LoVo (cell line): ENCODE results near the gene C1orf74.

Source experiments
- DNase-seq: peaks from one replicate; pipeline ENCODE4 v3.0.0-alpha.2; 2016; ENCODE audit warnings: low spot score

C1orf74 gene

DNA sequence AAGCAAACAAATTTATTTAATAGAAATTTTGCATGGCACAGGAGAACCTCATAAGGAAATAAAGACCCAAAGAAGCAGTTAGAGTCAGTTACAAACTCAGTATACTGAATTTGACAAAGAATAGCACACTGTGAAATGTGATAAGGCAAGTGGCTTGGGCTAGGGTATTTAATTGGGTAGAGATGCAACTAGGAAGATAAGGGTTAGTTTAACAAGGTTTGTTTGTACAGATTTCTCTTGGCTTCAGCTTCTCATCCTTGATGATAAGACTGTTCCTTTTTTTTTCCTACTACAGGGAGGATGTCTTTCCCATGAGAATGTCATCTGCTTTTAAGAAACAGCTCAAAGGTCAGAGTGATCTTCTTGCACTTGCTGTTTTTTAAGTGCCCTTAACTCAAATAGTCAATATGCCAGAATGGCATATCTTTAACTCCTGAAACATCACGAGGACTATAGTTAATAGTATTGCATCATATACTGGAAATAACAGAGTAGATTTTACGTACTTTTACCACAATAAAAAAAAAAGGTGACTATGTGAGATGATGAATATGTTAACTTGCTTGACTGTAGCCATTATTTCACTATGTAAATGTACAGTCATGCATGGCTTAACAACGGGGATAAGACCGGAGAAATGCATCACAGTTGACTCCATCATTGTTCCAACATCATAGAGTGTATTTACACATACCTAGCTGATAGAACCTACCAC, 37.8 kb downstream of the C1orf74 start:
- DNase-seq: no peak

DNA sequence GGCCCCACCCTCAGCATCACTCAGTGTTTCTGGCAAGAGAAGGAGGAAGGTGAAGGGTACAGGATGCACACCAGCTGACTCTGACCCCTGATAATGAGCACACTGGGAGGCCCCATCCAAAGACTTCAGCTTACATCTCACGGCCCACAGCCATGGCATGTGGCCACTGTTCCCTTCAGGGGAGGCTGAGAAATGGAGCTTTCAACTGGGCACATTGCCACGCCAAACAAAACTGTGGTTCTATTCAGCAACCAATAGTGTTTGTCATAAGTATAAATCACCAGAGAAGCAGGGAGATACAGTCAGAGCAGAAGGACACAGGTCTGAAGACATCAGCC, 41.2 kb downstream of the C1orf74 start:
- DNase-seq: no peak

DNA sequence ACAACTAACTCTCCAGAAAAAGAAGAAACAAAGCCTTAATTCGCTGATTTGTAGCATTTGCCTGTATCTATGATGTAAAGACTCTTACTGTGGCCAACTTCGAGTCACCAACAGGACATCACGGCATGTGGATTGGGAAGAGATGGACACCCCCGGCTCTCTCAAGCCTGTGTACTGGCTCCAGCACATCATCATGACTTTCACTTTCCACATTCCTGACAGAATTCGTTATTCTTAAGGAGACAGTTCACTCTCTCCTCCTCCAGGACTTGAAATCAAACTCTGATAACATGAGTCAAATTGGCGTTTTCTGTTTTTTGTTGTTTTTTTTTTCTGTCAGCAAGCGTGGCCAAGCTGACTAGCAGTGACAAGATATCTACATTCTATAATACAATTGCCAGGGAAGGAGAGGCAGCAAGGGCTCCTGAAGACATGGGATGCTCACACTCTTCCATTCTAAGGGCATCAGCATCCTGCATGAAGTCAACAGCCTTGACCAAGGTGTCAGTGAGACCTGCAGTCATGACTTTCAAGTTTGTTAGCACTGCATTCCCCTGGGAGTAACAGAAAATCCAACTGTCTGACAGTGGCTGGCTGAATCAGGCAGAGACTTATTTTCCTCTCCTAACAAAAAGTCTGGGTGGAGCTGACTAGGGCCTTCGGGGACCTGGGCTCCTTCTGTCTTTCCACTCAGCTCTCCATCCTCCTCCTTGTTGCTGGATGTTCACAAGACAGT, 41.8 kb downstream of the C1orf74 start:
- DNase-seq: no peak

DNA sequence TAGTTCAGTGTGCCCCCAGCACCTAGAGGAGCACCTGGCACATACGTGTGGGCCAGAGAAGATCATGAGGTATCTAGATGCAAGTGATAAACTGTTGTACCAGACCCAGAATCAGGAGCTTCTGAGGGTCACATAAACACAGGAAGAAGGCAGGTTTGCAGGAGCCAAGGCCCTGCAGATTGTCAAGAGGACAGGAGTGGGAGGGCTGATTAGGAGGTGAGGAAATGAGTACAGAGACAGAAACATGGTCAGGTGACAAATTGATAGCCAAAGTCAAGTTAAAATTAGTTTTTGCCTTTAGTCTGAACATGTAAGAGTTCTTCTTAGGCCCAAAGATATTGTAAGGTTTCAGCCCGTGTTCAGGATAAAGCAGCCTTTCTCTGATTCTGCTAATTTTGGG, 42.5 kb downstream of the C1orf74 start:
- no peak for DNase-seq

DNA sequence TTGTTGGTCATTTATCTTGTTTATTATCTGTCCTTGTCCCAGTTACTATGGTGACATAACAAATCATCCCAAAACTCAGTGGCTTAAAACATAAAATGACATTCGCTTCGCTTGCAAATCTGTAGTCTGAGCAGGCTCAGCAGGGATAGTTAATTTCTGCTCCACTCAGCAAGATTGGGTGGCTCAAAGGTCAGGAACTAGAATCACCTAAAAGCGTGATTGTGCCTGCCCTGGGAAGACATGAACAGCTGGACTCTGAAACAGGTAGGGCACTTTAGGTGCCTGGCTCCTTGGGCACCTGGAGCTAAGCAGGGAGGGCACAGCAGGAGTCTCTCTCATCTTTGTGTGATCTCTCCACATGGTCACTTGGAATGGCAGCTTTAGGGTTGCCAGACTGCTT, 43.2 kb downstream of the C1orf74 start:
- no peak for DNase-seq

DNA sequence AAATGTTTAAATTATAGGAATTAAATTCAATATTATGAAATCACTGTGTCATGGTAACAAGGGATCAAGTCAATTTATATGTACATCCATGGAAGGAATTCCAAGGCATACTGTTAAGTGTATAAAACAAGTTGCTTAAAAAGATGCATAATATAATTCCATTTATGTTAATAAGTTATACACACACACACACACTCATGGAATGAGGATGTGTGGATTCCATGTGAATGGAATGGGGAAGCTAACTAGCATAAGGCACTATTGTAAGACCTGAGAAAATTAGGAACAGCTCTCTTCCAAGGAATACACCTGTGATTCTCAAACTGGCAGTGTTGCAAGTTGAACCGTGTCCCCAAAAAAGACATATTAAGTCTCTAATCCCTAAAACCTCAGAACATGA, 46.1 kb downstream of the C1orf74 start:
- no peak for DNase-seq

DNA sequence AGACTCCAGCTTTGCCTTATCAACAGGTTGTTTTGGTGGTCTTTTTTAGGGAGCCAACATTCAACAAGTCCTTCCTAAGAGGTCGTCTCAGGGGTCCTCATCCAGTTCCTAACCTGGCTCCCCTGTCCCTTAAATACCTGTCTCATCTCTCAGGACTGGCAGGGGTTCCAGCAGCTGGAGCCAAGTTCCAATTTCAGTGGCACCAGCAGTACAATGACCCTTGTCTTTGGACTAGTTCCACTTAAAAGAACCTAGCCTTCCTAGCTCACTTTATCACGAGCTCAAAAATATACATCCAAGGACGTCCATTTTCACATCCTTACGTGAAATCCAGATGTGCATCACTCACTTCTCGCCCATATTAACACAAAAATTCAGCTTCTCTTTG, 47.2 kb downstream of the C1orf74 start:
- no peak for DNase-seq

DNA sequence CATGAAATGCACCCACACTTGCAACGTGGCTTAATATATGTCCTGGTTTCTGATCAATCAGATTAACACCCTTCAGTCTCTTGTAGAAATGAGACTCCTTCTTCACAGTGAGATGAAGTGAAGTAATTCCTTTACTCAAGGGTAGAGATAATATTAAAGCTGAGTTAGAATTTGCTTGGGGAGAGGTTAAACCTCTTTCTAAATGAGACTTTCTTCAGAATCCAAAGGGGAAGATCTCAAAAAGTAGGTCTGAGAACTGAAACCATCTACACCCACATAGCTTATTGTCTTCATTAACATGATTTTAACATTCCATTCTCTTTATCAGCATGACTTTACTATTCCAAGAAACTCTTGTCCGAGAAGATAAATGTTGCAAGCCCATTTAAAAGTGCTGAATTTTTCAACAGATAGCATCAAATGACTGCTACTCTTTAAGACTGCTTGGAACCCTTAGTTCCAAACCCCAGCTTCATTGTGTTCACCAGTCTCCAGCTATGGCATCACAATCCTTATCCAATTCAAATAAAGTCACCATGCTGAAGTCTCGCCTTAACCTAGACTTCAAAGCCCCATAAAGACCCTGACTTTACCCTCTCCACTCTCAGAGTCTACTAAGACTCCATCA, 47.8 kb downstream of the C1orf74 start:
- DNase-seq: no peak

DNA sequence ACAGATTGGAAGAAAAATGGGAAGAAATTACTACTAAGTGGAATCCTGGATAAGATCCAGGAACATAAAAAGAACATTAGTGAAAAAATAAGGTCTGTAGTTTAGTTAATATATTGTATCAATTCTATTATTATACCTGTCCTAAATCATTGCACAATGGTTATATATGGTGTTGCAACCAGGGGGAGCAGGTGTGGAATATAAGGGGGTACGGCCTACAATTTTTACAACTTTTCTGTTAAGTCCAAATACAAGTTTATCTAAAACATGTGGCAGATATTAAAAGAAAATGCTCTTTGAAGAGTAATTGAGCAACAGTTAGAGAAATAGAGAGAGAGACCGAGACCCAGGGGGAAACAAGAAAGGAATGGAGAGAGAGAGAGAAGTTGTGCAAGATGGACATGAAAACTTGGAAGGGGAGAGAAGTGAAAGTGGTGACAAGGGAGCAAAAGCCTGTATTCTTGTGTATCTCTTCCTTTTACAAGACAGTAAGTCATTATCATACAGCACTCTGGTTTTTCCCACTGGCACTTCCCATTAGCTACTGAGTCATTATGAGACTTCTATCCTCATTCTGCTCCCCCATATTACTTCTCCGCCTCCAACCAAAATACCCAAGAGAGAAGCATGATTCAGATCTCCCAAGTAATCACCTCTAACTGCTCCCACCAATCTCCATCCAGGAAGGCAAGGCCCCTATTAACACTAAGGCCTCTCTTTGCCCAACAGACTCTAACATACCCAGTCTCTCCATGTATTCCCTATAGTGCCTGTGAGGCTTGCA, 50.8 kb downstream of the C1orf74 start:
- DNase-seq: no peak

DNA sequence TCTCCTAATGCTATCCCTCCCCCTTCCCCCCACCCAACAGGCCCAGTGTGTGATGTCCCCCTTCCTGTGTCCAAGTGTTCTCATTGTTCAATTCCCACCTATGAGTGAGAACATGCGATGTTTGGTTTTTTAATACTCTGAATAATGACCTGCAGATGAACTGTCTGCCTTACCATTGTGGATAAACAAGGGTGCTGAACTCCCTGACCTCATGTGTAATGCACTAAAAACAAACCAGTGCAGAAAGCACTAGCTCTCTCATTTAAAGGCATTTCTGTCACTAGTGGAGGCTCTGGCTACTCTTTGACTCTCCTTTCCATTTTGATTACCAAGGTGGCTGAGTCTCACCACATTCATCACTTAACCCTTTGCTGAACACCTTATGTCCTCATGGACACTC, 51.6 kb downstream of the C1orf74 start:
- DNase-seq: no peak

DNA sequence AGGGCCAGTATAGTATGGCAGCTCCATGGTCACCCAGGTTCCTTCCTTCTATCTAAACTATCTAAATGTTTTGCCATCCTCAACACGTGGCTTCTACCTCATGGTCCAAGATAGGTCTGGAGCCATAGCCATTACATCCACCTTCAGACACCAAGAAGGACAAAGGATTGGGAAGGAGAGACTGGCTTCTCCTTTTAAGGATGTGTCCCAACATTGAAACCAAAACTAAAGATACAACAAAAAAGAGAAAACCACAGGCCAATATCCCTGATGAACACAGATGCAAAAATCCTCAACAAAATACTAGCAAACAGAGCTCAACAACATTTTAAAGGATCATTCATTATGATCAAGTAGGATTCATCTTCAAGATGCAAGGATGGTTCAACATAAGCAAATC, 54.9 kb downstream of the C1orf74 start:
- DNase-seq: no peak
